Activated CD8-positive, alpha-beta T cell treated with anti-CD3 and anti-CD28 coated beads for 36 hours (primary cell): Measurements from ENCODE around the gene GPATCH8. TPM values are rescaled to one million over a fixed set of nuclear protein-coding genes. Genes with fewer than 3 reads are reported as not detected.

ENCODE experiments used
- ATAC-seq: fragments of 200-7000 bp; cut with Tn5 transposase; one replicate; pipeline ENCODE4 v1.10.0; 2021; ENCODE audit warnings: mild to moderate bottlenecking, moderate library complexity
- CTCF ChIA-PET: fragments of 350-600 bp; sonication (Branson Sonifier 250); formaldehyde crosslinking; loops from one replicate; lab custom pipeline; 2021; ENCODE audit warnings: antibody characterized with exemption; lab: Charles Lee
- POLR2A ChIA-PET: fragments of 350-600 bp; sonication (Branson Sonifier 250); formaldehyde crosslinking; loops from one replicate; lab custom pipeline; 2021; ENCODE audit warnings: antibody characterized with exemption; lab: Charles Lee
- DNase-seq: peaks from one replicate; pipeline ENCODE4 v3.0.0-alpha.2; 2020
- H3K27ac Mint-ChIP-seq: one replicate; pipeline ENCODE4 v1.8.0; 2021; ENCODE audit warnings: mild to moderate bottlenecking, mixed read lengths
- H3K27me3 Mint-ChIP-seq: one replicate; pipeline ENCODE4 v1.8.0; 2021; ENCODE audit warnings: mixed read lengths
- H3K36me3 Mint-ChIP-seq: one replicate; pipeline ENCODE4 v1.8.0; 2021; ENCODE audit warnings: low read depth, mixed read lengths
- H3K4me1 Mint-ChIP-seq: one replicate; pipeline ENCODE4 v1.8.0; 2021; ENCODE audit warnings: low read depth, mixed read lengths
- H3K4me3 Mint-ChIP-seq: one replicate; pipeline ENCODE4 v1.8.0; 2021; ENCODE audit warnings: mild to moderate bottlenecking, moderate library complexity, mixed read lengths
- H3K9me3 Mint-ChIP-seq: one replicate; pipeline ENCODE4 v1.8.0; 2021; ENCODE audit warnings: mixed read lengths
- CTCF ChIP-seq: fragments of 200-600 bp; IDR thresholded peaks from one replicate; pipeline ENCODE4 v1.8.0; 2022; ENCODE audit warnings: antibody characterized with exemption, mild to moderate bottlenecking
- intact Hi-C: fragments of 100-400 bp; cut with micrococcal nuclease; formaldehyde crosslinking; loops from one replicate; pipeline ENCODE4 v1.10.0; 2022
- total RNA-seq, 2 experiments: library from RNA; stranded (reverse); gene quantifications; one replicate each; pipeline ENCODE4 v1.2.3, GENCODE V29; 2021

Gene GPATCH8
- total RNA-seq, 2 experiments from 2014 or later: 34.0 to 36.8 TPM

GRCh38 chr17:44348234-44348987 lies 154.8 kb downstream of the GPATCH8 start:
- Mint-ChIP-seq H3K9me3 (no peaks in the 10 kb centered on the region), H3K27ac (no peak overlapping the region), H3K4me3 (no peak overlapping the region), H3K27me3 (no peaks in the 10 kb centered on the region), H3K36me3 (peaks cover 2% of the 10 kb centered on the region), H3K4me1 (peaks cover 19% of the 10 kb centered on the region)
- DNase-seq (peak; percentile 41), ATAC-seq (no peak)
- intact Hi-C loops: loop anchor here (5.0 kb wide), 1 partner anchor 146 kb away; no protein-coding TSS in a partner anchor
- no peak for TF ChIP-seq CTCF
- ChIA-PET CTCF (interaction anchor here (4.5 to 5.6 kb wide), 2 partner anchors 138 to 146 kb away, joined by 28 to 53 read pairs; no protein-coding TSS in a partner anchor), POLR2A (interaction anchor here (0.7 to 0.9 kb wide), 2 partner anchors 11 to 18 kb away, joined by 3 read pairs; no protein-coding TSS in a partner anchor)

Other genes with a start within 250 kb of the GPATCH8 start
- gene SLC4A1, start 235.3 kb downstream of the GPATCH8 start, total RNA-seq: not detected
- gene RUNDC3A, start 194.8 kb downstream of the GPATCH8 start, total RNA-seq: under 1 TPM in 1 of 2 experiments, not detected in 1; 0.22 TPM
- gene SLC25A39, start 178.6 kb downstream of the GPATCH8 start, total RNA-seq: 100 to 1,000 TPM; 149 to 153 TPM
- gene GRN, start 158.1 kb downstream of the GPATCH8 start, total RNA-seq: 10 to 100 TPM; 34.8 to 35.5 TPM
- under 1 TPM; 0.43 to 0.78 TPM for gene FAM171A2, start 139.6 kb downstream of the GPATCH8 start, total RNA-seq
- gene ITGA2B, start 113.8 kb downstream of the GPATCH8 start, total RNA-seq: 1 to 10 TPM; 1.1 to 1.7 TPM
- under 1 TPM; 0.16 to 0.22 TPM for gene FZD2, start 54.1 kb upstream of the GPATCH8 start, total RNA-seq
- gene MEIOC, start 153.1 kb upstream of the GPATCH8 start, total RNA-seq: under 1 TPM; 0.16 to 0.25 TPM
- gene CCDC43, start 186.4 kb upstream of the GPATCH8 start, total RNA-seq: 10 to 100 TPM; 29.6 to 34.5 TPM
- gene DBF4B, start 205.3 kb upstream of the GPATCH8 start, total RNA-seq: 10 to 100 TPM; 23.3 to 25.5 TPM